Measurements from ENCODE around the gene HMGB1.

HMGB1 gene

DNA sequence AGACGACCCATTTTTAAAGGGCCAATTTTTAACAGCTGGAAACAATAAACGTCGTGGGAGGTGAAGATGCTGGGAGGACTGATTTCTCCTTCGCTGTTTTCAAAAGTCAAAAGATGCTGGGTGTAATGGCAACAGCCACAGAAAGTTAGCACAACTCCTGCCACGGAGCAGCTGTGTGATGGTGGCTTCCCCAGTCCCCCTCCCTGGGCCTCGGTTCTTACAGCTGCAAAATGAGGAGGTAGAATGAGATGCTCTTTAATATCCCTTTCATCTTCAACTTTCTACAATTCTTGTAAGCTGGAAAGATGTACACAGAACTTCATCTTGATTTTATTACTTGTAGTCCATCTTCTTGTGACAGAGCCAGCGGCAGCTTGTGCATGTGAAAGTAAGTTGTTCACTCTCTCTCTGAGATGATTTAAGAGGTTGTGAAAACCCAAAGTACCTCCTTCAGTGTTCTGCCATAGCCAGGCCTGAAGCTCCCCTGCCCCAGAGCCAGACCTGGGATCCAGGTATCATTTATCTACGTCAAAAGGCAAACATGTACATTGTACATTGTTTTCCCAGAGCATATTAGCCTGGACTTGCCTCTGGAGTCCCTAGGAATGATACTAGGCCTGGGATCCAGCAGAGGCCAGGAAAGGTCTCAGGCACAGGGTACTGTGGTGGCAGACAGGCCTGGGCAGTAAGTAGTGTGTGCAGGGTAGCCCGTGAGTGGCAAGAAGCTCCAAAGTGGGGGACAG lies 46.8 kb downstream of the HMGB1 start:
- H3K4me3 ChIP-seq (ENCODE audit: low read depth, low read length): no peak overlapping the region
- no peaks in the 10 kb centered on the region; the same call in 1 of the 2 replicates for H3K4me1 ChIP-seq
- no peaks in the 10 kb centered on the region for H3K9me3 ChIP-seq
- H3K36me3 ChIP-seq: no peaks in the 10 kb centered on the region
- no peaks in the 10 kb centered on the region for H3K27me3 ChIP-seq
- DNase-seq: no peak
- TF ChIP-seq, protein P1, sequence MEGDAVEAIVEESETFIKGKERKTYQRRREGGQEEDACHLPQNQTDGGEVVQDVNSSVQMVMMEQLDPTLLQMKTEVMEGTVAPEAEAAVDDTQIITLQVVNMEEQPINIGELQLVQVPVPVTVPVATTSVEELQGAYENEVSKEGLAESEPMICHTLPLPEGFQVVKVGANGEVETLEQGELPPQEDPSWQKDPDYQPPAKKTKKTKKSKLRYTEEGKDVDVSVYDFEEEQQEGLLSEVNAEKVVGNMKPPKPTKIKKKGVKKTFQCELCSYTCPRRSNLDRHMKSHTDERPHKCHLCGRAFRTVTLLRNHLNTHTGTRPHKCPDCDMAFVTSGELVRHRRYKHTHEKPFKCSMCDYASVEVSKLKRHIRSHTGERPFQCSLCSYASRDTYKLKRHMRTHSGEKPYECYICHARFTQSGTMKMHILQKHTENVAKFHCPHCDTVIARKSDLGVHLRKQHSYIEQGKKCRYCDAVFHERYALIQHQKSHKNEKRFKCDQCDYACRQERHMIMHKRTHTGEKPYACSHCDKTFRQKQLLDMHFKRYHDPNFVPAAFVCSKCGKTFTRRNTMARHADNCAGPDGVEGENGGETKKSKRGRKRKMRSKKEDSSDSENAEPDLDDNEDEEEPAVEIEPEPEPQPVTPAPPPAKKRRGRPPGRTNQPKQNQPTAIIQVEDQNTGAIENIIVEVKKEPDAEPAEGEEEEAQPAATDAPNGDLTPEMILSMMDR (IDR thresholded peaks at IDR 0.05; ENCODE audit: low read depth, low read length): no peak

DNA sequence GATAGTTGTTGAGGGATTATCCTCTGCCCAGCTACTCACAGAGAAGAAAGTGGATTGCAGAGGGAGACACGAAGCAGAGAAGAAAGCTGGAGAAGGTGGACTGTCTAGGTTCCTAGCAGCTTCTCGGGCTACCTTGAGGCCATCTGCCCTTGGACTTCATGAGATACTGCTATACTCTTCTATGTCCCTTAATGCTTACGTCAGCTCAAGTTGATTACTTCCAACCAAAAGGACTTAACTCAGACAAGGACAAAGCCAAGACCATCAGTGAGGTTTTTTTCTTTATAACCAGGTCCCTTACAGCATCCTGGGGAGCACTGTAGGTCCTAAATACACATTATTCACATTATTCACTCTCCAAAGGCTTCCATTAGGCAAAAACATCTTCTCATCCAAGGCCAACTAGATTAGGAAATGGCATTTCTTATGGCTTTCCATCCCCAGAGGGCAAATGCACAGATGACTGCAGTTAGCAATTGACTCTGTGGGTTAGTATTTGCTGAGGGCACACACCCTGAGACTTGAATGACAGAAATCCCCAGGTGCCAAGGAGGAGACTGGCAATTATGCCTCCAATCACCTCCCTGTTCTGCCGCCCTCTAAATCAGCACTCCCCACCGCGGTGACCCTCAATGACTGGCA lies 47.5 kb downstream of the HMGB1 start:
- Histone ChIP-seq H3K4me1 (no peaks in the 10 kb centered on the region; the same call in 1 of the 2 replicates), H3K36me3 (no peaks in the 10 kb centered on the region), H3K4me3 (ENCODE audit: low read depth, low read length) (no peak overlapping the region), H3K9me3 (no peaks in the 10 kb centered on the region), H3K27me3 (no peaks in the 10 kb centered on the region)
- DNase-seq: no peak
- TF ChIP-seq, protein P1 (IDR thresholded peaks at IDR 0.05; ENCODE audit: low read depth, low read length): no peak

DNA sequence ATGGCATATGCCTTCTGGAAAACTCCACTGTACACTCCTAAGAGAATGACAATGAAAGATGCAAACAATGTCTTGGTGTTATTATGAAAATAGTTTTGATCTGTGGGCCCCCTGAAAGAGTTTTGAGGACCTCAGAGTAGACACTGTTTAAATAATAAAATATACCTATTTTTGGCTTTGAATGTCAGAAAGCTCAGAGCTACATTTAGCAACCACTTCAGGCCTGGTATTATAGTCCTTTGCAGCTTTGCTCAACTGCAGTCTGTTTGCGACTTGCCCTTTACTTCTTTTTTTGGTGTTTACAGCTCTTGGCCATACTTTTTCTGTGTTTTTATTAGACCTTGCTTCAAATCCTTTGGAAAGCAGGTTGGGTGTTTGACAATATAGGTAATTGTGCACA lies 49.3 kb downstream of the HMGB1 start:
- TF ChIP-seq, protein P1 (IDR thresholded peaks at IDR 0.05; ENCODE audit: low read depth, low read length): no peak
- DNase-seq: no peak
- H3K27me3 ChIP-seq: no peaks in the 10 kb centered on the region
- no peak overlapping the region for H3K4me3 ChIP-seq (ENCODE audit: low read depth, low read length)
- H3K4me1 ChIP-seq: no peaks in the 10 kb centered on the region; the same call in 1 of the 2 replicates
- H3K36me3 ChIP-seq: no peaks in the 10 kb centered on the region
- H3K9me3 ChIP-seq: no peaks in the 10 kb centered on the region

DNA sequence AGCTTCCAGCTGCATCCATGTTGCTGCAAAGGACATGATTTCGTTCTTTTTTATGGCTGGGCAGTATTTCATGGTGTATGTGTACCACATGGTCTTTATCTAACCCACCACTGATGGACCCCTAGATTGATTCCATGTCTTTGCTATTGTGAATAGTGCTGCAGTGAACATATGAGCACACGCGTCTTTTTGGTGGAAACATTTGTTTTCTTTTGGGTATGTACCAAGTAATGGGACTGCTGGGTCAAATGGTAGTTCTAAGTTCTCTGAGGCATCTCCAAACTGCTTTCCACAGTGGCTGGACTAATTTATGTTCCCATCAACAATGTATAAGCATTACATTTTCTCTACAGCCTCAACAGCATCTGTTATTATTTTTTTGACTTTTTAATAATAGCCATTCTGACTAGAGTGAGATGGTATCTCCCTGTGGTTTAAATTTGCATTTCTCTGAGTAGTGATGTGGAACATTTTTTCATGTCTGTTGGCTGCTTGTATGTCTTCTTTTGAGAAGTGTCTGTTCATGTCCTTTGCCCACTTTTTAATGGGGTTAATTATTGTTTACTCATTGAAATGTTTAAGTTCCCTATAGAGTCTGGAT lies 50.2 kb downstream of the HMGB1 start:
- no peak for DNase-seq
- Histone ChIP-seq H3K4me3 (ENCODE audit: low read depth, low read length) (no peak overlapping the region), H3K36me3 (no peaks in the 10 kb centered on the region), H3K9me3 (no peaks in the 10 kb centered on the region), H3K4me1 (no peaks in the 10 kb centered on the region), H3K27me3 (no peaks in the 10 kb centered on the region)
- TF ChIP-seq, protein P1 (IDR thresholded peaks at IDR 0.05; ENCODE audit: low read depth, low read length): no peak

DNA sequence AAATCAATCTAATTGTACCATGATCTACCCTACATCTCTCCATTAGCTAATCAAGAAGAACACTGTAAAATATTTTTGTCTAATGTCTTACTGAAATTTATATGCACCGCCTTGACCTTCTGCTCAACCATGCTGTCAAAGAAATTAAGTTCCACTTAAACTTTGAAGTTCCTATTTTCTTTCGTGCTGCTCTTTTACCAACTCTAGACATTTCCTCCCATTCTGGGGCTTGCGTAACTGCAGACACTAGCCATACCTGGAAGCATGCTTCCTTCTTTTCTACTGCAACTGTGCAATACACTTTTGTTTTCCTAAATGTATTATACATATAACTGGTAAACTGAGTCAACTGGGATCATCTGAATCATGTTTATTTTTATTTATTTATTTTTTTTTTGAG lies 51.9 kb downstream of the HMGB1 start:
- DNase-seq: no peak
- Histone ChIP-seq H3K4me3 (ENCODE audit: low read depth, low read length) (no peak overlapping the region), H3K27me3 (no peaks in the 10 kb centered on the region), H3K9me3 (no peaks in the 10 kb centered on the region), H3K4me1 (peaks cover 1% of the 10 kb centered on the region), H3K36me3 (no peaks in the 10 kb centered on the region)
- TF ChIP-seq, protein P1 (IDR thresholded peaks at IDR 0.05; ENCODE audit: low read depth, low read length): no peak

DNA sequence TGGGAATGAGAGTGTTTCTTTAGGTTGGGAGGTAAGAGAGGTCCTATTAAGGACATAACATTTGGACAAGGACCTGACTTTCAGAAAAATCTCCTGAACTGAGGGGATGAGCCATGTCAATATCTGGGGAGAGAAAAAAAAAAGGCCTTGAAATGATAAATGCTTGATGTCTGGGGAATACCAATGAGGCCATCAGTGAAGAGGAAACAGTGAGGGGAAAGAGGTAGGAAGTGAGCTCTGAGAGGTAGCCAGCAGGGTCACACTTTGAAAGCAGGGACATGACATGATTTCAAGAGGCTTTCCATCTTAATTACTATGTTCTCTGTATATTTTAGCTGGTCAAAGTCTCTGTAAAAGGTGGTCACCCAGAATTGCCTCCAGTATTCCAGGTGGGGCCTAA lies 53.4 kb downstream of the HMGB1 start:
- TF ChIP-seq, protein P1 (IDR thresholded peaks at IDR 0.05; ENCODE audit: low read depth, low read length): no peak
- H3K4me3 ChIP-seq (ENCODE audit: low read depth, low read length): no peak overlapping the region
- peaks cover 5% of the 10 kb centered on the region for H3K4me1 ChIP-seq

More for the DNA sequence above, 53.4 kb downstream of the HMGB1 start:
- H3K36me3 ChIP-seq: no peaks in the 10 kb centered on the region
- no peaks in the 10 kb centered on the region for H3K9me3 ChIP-seq
- DNase-seq: no peak
- no peaks in the 10 kb centered on the region for H3K27me3 ChIP-seq

Data from BE2C (cell line).